Measurements from ENCODE around the gene CFAP61. TPM values are rescaled to one million over a fixed set of nuclear protein-coding genes. Genes with fewer than 3 reads are reported as not detected.

CFAP61 gene
- total RNA-seq, 6 donors from 2014 or later = 0.37 to 14.3 (median 6.1) TPM

DNA sequence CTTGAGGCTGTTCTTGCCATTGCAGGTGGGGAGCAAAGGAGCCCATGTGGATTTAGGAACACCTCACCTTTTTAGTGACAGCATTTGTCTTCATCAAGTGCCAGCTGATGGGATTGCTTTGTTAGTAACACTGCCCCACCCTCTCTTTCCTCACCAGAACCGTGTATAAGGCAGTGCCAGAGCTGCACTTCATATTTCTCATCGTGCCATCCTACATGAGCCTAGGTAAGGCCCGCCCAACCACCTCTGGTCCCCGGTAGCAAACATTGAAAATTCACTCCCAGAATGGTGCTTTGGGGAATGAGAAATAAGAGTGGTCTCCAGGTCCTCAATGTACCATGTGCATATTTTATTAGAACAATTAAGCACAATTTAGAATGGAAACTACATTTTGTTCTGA lies 22.7 kb downstream of the CFAP61 start:
- ATAC-seq (ENCODE audit: low FRiP score in 2 of 2) (no peak), DNase-seq (no peak)
- H3K9me3 ChIP-seq = no peaks in the 10 kb centered on the region
- no peaks in the 10 kb centered on the region for H3K36me3 ChIP-seq
- no peak overlapping the region for H3K27ac ChIP-seq
- H3K27me3 ChIP-seq = no peaks in the 10 kb centered on the region
- no peak overlapping the region for H3K4me3 ChIP-seq
- TF ChIP-seq EP300 (IDR thresholded peaks at IDR 0.05) (no peak), POLR2A (IDR thresholded peaks at IDR 0.05) (no peak), POLR2AphosphoS5 (IDR thresholded peaks at IDR 0.05) (no peak)
- TF ChIP-seq, protein P1, sequence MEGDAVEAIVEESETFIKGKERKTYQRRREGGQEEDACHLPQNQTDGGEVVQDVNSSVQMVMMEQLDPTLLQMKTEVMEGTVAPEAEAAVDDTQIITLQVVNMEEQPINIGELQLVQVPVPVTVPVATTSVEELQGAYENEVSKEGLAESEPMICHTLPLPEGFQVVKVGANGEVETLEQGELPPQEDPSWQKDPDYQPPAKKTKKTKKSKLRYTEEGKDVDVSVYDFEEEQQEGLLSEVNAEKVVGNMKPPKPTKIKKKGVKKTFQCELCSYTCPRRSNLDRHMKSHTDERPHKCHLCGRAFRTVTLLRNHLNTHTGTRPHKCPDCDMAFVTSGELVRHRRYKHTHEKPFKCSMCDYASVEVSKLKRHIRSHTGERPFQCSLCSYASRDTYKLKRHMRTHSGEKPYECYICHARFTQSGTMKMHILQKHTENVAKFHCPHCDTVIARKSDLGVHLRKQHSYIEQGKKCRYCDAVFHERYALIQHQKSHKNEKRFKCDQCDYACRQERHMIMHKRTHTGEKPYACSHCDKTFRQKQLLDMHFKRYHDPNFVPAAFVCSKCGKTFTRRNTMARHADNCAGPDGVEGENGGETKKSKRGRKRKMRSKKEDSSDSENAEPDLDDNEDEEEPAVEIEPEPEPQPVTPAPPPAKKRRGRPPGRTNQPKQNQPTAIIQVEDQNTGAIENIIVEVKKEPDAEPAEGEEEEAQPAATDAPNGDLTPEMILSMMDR (IDR thresholded peaks at IDR 0.05) = no peak
- 79 to 80% methylated on average over 4 of the region's 4 CpGs for WGBS, 2 donors
- H3K4me1 ChIP-seq = no peaks in the 10 kb centered on the region

DNA sequence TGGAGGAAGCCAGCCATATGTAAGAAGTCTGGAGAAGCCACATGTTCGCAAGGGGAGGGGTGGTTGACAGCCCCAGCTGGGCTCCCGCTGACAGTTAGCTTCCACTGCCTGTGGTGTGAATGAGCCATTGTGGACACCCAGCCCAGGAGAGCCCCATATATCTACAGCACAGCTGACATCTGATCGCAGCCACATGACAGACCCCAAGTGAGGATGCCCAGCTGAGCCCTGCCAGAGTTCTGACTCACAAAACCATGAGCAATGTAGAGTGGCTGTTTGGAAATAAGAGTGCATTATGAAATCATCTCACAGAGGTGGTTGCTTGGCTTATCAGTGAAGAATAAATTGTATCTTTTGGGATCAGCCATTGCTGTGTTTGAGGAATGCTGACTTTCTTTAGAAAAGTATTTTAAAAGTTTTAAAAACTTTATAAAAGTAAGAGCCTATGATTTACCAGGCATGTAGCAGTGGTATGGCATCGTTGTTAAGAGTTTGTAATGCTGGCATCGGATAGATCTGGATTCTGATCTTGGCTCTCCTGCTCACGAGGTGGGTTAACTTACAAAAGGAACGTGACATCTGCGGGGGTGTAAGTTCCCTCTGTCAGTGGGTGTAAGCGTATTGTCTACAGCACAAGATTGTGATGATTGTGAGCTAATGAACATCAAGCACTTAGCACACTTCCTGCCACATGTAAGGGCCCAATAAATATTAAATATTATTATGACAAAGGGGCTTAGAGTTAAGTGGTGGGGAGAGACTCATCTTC lies 24.1 kb downstream of the CFAP61 start:
- Histone ChIP-seq H3K36me3 (no peaks in the 10 kb centered on the region), H3K9me3 (no peaks in the 10 kb centered on the region), H3K4me3 (no peak overlapping the region), H3K4me1 (no peaks in the 10 kb centered on the region), H3K27me3 (no peaks in the 10 kb centered on the region), H3K27ac (no peak overlapping the region)
- TF ChIP-seq POLR2AphosphoS5 (IDR thresholded peaks at IDR 0.05) (no peak), EP300 (IDR thresholded peaks at IDR 0.05) (no peak), POLR2A (IDR thresholded peaks at IDR 0.05) (no peak)
- TF ChIP-seq, protein P1 (IDR thresholded peaks at IDR 0.05) = no peak
- WGBS, 2 donors = 83 to 87% methylated on average over 6 to 8 of the region's 9 CpGs
- ATAC-seq (ENCODE audit: low FRiP score in 2 of 2) = peak in 1 of 2 donors; percentile 11
- no peak for DNase-seq

DNA sequence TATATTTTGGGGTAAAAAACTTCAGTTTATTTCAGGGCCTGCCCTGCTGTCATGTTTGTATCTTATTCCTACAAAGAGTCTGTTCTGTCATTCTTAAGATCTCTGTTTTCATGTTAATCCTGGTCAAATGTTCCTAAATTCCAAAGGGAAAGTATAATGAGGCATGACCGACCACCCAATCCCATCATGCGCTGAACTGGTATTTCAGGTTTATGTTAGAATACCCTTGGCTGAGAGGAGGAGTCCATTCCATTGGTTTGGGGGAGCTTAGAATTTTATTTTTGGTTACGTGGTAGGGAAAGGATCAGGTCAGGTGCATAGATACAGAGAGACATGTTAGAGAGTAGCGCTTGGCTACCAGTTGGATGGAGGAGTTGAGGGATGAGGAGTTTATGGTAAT lies 25.7 kb downstream of the CFAP61 start:
- Histone ChIP-seq H3K36me3 (no peaks in the 10 kb centered on the region), H3K4me1 (no peaks in the 10 kb centered on the region), H3K4me3 (no peak overlapping the region), H3K27ac (no peak overlapping the region), H3K27me3 (no peaks in the 10 kb centered on the region), H3K9me3 (no peaks in the 10 kb centered on the region)
- TF ChIP-seq EP300 (IDR thresholded peaks at IDR 0.05) = no peak
- no peak for TF ChIP-seq POLR2A (IDR thresholded peaks at IDR 0.05)
- no peak for TF ChIP-seq POLR2AphosphoS5 (IDR thresholded peaks at IDR 0.05)
- TF ChIP-seq, protein P1 (IDR thresholded peaks at IDR 0.05) = no peak
- DNase-seq (no peak), ATAC-seq (ENCODE audit: low FRiP score in 2 of 2) (no peak)
- 93 to 95% methylated on average over 4 of the region's 4 CpGs for WGBS, 2 donors

DNA sequence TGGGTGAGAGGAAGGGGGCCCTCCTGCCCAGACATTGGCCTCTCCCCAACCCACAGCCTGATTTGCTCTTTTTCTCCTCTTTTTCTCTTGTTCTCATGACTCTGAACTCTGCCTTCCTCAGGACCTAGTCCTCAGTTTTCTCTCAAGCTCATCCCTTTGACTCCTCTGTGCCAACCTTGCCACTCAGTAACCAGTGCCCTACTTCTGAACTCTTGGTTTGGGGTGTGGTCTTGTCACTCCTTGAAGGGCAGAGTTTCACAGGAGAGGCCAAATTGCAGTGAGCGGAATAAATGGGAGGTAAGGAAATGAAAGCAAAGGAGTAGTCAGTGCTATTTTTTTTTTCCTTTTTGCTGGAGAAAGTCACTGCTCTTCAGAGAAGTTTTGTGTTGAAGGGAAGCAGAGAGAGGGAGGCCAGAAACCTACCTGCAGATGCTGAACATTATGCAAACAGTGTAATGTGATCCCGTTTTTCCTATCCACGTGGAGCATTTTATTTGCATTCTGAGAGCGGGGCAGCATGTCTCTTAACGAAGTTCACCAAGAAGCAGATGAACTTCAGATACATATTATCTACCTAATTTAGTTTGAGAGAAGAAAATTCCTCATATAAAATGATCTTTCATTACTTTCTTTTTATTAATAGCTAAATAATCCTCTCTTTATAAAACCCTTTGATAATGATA lies 26.9 kb downstream of the CFAP61 start:
- Histone ChIP-seq H3K9me3 (no peaks in the 10 kb centered on the region), H3K27ac (no peak overlapping the region), H3K36me3 (no peaks in the 10 kb centered on the region), H3K27me3 (no peaks in the 10 kb centered on the region), H3K4me1 (peaks cover 0 to 7% (median 2%) of the 10 kb centered on the region in 4 donors), H3K4me3 (no peak overlapping the region)
- TF ChIP-seq, protein P1 (IDR thresholded peaks at IDR 0.05) = no peak
- TF ChIP-seq EP300 (IDR thresholded peaks at IDR 0.05) = no peak
- TF ChIP-seq POLR2AphosphoS5 (IDR thresholded peaks at IDR 0.05) = no peak
- TF ChIP-seq POLR2A (IDR thresholded peaks at IDR 0.05) = no peak
- 40 to 43% methylated on average over 5 of the region's 5 CpGs for WGBS, 2 donors
- DNase-seq (peak in 1 of 2 donors; percentile 24), ATAC-seq (ENCODE audit: low FRiP score in 2 of 2) (no peak)
